IMR-90 (cell line): ENCODE results near the gene PCSK5. TPM values are rescaled to one million over a fixed set of nuclear protein-coding genes. Genes with fewer than 3 reads are reported as not detected.

Experiments used
- ATAC-seq: fragments of 200-7000 bp; cut with Tn5 transposase; 2 replicates; pipeline ENCODE4 v1.9.1; 2020; ENCODE audit warnings: low read depth, mild to moderate bottlenecking, moderate library complexity
- BruUV-seq: library from RNA; stranded (reverse); fragments of 400-500 nt; replicated peaks from 2 replicates; lab custom pipeline; 2021; lab: Mats Ljungman, UMichigan
- CTCF ChIA-PET: fragments of 300-600 bp; formaldehyde crosslinking; extraction: SDS; loops from one replicate; lab custom pipeline; 2021; ENCODE audit warnings: antibody characterized with exemption; lab: Yijun Ruan, JAX
- POLR2A ChIA-PET: fragments of 300-600 bp; sonication (Branson Sonifier 250); formaldehyde crosslinking; loops from one replicate; lab custom pipeline; 2022; ENCODE audit warnings: antibody characterized with exemption; ENCODE audit not compliant: unreplicated experiment; lab: Charles Lee
- DNase-seq: peaks from one replicate; pipeline ENCODE4 v3.0.0; 2013
- H2AFZ ChIP-seq: replicated peaks from 2 replicates; pipeline ENCODE3; 2013; ENCODE audit warnings: low read length, mild to moderate bottlenecking; ENCODE audit not compliant: poor library complexity
- H2AK5ac ChIP-seq: 2 replicates; pipeline ENCODE4 v1.6.1; 2013; ENCODE audit warnings: low read depth, low read length, inconsistent platforms
- H2AK9ac ChIP-seq: replicated peaks from 2 replicates; pipeline ENCODE3; 2013; ENCODE audit warnings: mild to moderate bottlenecking, low read depth, low read length, moderate library complexity; ENCODE audit not compliant: poor library complexity
- H2BK120ac ChIP-seq: 2 replicates; pipeline ENCODE4 v1.6.1; 2013; ENCODE audit warnings: low read depth, low read length, inconsistent platforms
- H2BK15ac ChIP-seq: 3 replicates; pipeline ENCODE4 v1.6.1; 2013; ENCODE audit warnings: low read depth, low read length, inconsistent platforms
- H2BK20ac ChIP-seq: 2 replicates; pipeline ENCODE4 v1.6.1; 2013; ENCODE audit warnings: low read depth, mild to moderate bottlenecking, inconsistent platforms, low read length, moderate library complexity
- H2BK5ac ChIP-seq: 2 replicates; pipeline ENCODE4 v1.6.1; 2013; ENCODE audit warnings: mild to moderate bottlenecking, low read depth, low read length, inconsistent platforms; ENCODE audit not compliant: poor library complexity, severe bottlenecking
- H3K14ac ChIP-seq: replicated peaks from 2 replicates; pipeline ENCODE4 v1.6.1; 2013; ENCODE audit warnings: low read depth, low read length, inconsistent platforms
- H3K18ac ChIP-seq: 2 replicates; pipeline ENCODE4 v1.6.1; 2013; ENCODE audit warnings: low read depth, low read length, control low read depth
- H3K23ac ChIP-seq: 2 replicates; pipeline ENCODE4 v1.6.1; 2013; ENCODE audit warnings: low read depth, low read length, inconsistent platforms
- H3K27ac ChIP-seq: 2 replicates; pipeline ENCODE4 v1.5.1; 2013; ENCODE audit warnings: mild to moderate bottlenecking, control low read depth, low read length; ENCODE audit not compliant: insufficient read depth
- H3K27me3 ChIP-seq: 2 replicates; pipeline ENCODE4 v1.6.1; 2013; ENCODE audit warnings: low read length; ENCODE audit not compliant: control insufficient read depth, insufficient read depth
- H3K36me3 ChIP-seq: 2 replicates; pipeline ENCODE4 v1.6.1; 2013; ENCODE audit warnings: low read length, mixed read lengths; ENCODE audit not compliant: control insufficient read depth, insufficient read depth
- H3K4ac ChIP-seq: 2 replicates; pipeline ENCODE4 v1.6.1; 2013; ENCODE audit warnings: low read depth, low read length, inconsistent platforms
- H3K4me1 ChIP-seq: 2 replicates; pipeline ENCODE4 v1.6.1; 2013; ENCODE audit warnings: low read length, mixed read lengths; ENCODE audit not compliant: control insufficient read depth, insufficient read depth
- H3K4me2 ChIP-seq: 2 replicates; pipeline ENCODE4 v1.6.1; 2013; ENCODE audit warnings: low read depth, mild to moderate bottlenecking, control low read depth, low read length, moderate library complexity
- H3K4me3 ChIP-seq: 2 replicates; pipeline ENCODE4 v1.5.1; 2013; ENCODE audit warnings: low read depth, mild to moderate bottlenecking, control low read depth, low read length, moderate library complexity; ENCODE audit not compliant: insufficient read depth
- H3K56ac ChIP-seq: 2 replicates; pipeline ENCODE4 v1.6.1; 2013; ENCODE audit warnings: low read length, inconsistent platforms; ENCODE audit not compliant: insufficient read depth; ENCODE audit errors: extremely low read depth
- H3K79me1 ChIP-seq, 2 experiments: 2 replicates each; pipeline ENCODE4 v1.6.1; 2013; ENCODE audit warnings: low read length in 2 of 2, inconsistent platforms in 1 of 2, low read depth in 1 of 2
- H3K9ac ChIP-seq: 2 replicates; pipeline ENCODE4 v1.6.1; 2013; ENCODE audit warnings: low read depth, low read length, control low read depth
- H3K9me1 ChIP-seq: 2 replicates; pipeline ENCODE4 v1.6.1; 2013; ENCODE audit warnings: low read length, inconsistent platforms; ENCODE audit not compliant: insufficient read depth
- H3K9me3 ChIP-seq: 2 replicates; pipeline ENCODE4 v1.6.1; 2013; ENCODE audit warnings: low read length; ENCODE audit not compliant: control insufficient read depth, insufficient read depth
- H4K20me1 ChIP-seq: 2 replicates; pipeline ENCODE4 v1.6.1; 2013; ENCODE audit warnings: low read length, inconsistent platforms; ENCODE audit not compliant: insufficient read depth
- H4K5ac ChIP-seq: 2 replicates; pipeline ENCODE4 v1.6.1; 2013; ENCODE audit warnings: mild to moderate bottlenecking, low read depth, low read length, control low read depth
- H4K8ac ChIP-seq, 2 experiments: 2 replicates each; pipeline ENCODE4 v1.6.1; 2013; ENCODE audit warnings: low read depth in 2 of 2, low read length in 2 of 2, control low read depth in 1 of 2, inconsistent platforms in 1 of 2
- H4K91ac ChIP-seq: 2 replicates; pipeline ENCODE4 v1.6.1; 2013; ENCODE audit warnings: low read depth, low read length, inconsistent platforms; ENCODE audit not compliant: insufficient read depth
- BHLHE40 ChIP-seq: fragments of 150-350 bp; IDR thresholded peaks from 2 replicates; pipeline ENCODE4 v1.6.1; 2016; ENCODE audit warnings: mild to moderate bottlenecking, low read depth, low read length
- CEBPB ChIP-seq: IDR thresholded peaks from 2 replicates; pipeline ENCODE4 v1.6.1; 2012; ENCODE audit warnings: low read depth, low read length, improper control_type of control experiment
- CHD1 ChIP-seq: IDR thresholded peaks from 2 replicates; pipeline ENCODE4 v1.6.1; 2012; ENCODE audit warnings: low read depth, low read length, improper control_type of control experiment
- FOS ChIP-seq: fragments of 150-350 bp; IDR thresholded peaks from 2 replicates; pipeline ENCODE4 v1.6.1; 2016; ENCODE audit warnings: low read depth, low read length
- MAFK ChIP-seq: IDR thresholded peaks from 2 replicates; pipeline ENCODE4 v1.6.1; 2012; ENCODE audit warnings: low read depth, low read length, improper control_type of control experiment
- MAZ ChIP-seq: IDR thresholded peaks from 2 replicates; pipeline ENCODE4 v1.6.1; 2012; ENCODE audit warnings: low read depth, mild to moderate bottlenecking, low read length, improper control_type of control experiment, moderate library complexity, borderline replicate concordance
- MXI1 ChIP-seq: IDR thresholded peaks from 2 replicates; pipeline ENCODE4 v1.6.1; 2012; ENCODE audit warnings: low read depth, mild to moderate bottlenecking, low read length, moderate library complexity, borderline replicate concordance
- NFE2L2 ChIP-seq: fragments of 150-350 bp; IDR thresholded peaks from 2 replicates; pipeline ENCODE4 v1.6.1; 2016; ENCODE audit warnings: low read depth, mild to moderate bottlenecking, low read length
- POLR2A ChIP-seq: IDR thresholded peaks from 2 replicates; pipeline ENCODE4 v1.6.1; 2012; ENCODE audit warnings: mild to moderate bottlenecking, low read depth, low read length
- RAD21 ChIP-seq: IDR thresholded peaks from 2 replicates; pipeline ENCODE4 v1.6.1; 2012; ENCODE audit warnings: low read length, improper control_type of control experiment
- RCOR1 ChIP-seq: IDR thresholded peaks from 2 replicates; pipeline ENCODE4 v1.6.1; 2012; ENCODE audit warnings: mild to moderate bottlenecking, low read length, improper control_type of control experiment; ENCODE audit not compliant: insufficient replicate concordance
- RFX5 ChIP-seq: IDR thresholded peaks from 2 replicates; pipeline ENCODE4 v1.8.0; 2012; ENCODE audit warnings: low read depth, mild to moderate bottlenecking, low read length, moderate library complexity
- SMC3 ChIP-seq: fragments of 150-350 bp; IDR thresholded peaks from 2 replicates; pipeline ENCODE4 v1.6.1; 2016; ENCODE audit warnings: low read depth, mild to moderate bottlenecking, antibody characterized with exemption, low read length, moderate library complexity
- WGBS, 2 experiments: methylation state at CpG; one replicate each; pipeline versions ENCODE4 v1.1.5 to v1.1.7; 2013; ENCODE audit warnings: missing lambda C conversion rate in 2 of 2; ENCODE audit not compliant: insufficient read length in 1 of 2; ENCODE audit errors: extremely low coverage in 2 of 2; 5-methylcytosine and 5-hydroxymethylcytosine counted together
- dilution Hi-C: fragments of 300-500 bp; cut with HindIII; formaldehyde crosslinking; loops from one replicate; pipeline ENCODE4 v1.14.3; 2018; ENCODE audit warnings: low sequenced_read_pairs; ENCODE audit not compliant: unreplicated experiment
- in situ Hi-C: fragments of 300-500 bp; cut with MboI; formaldehyde crosslinking; loops from 3 replicates; pipeline ENCODE4 v1.14.3; 2019; ENCODE audit warnings: low sequenced_read_pairs, inconsistent platforms, mixed read lengths
- intact Hi-C: fragments of 100-400 bp; cut with micrococcal nuclease; formaldehyde crosslinking; loops from 2 replicates; pipeline ENCODE4 v1.10.0; 2022
- polyA plus RNA-seq, 3 experiments: library from polyadenylated mRNA; depleted of rRNA; stranded (reverse); fragments of >200 nt; gene quantifications; 2 replicates each; pipeline ENCODE4 v1.2.3, GENCODE V29; 2012; ENCODE audit warnings: low replicate concordance in 1 of 3
- total RNA-seq: library from RNA; depleted of rRNA; stranded (reverse); fragments of >200 nt; gene quantifications from 2 replicates; pipeline ENCODE4 v1.2.3, GENCODE V29; 2012
- TF ChIP-seq, protein P1 (sequence below): fragments of 150-350 bp; IDR thresholded peaks from 2 replicates; pipeline ENCODE4 v1.6.1; 2016; ENCODE audit warnings: low read depth, mild to moderate bottlenecking, low read length, moderate library complexity, borderline replicate concordance
- TF ChIP-seq, protein P2 (sequence below): conservative IDR thresholded peaks from 2 replicates; pipeline ENCODE4 v1.5.1; 2012; ENCODE audit warnings: mild to moderate bottlenecking, low read depth, low read length, improper control_type of control experiment
- TF ChIP-seq, protein P3 (sequence below): fragments of 150-350 bp; IDR thresholded peaks from 2 replicates; pipeline ENCODE4 v1.6.1; 2017; ENCODE audit warnings: mild to moderate bottlenecking, antibody characterized with exemption, low read length, low read depth

The PCSK5 gene
- total and polyA plus RNA-seq, 2 of the 4 experiments (the other 2 are of a cell fraction), result 1.5 to 3.0 TPM

DNA sequence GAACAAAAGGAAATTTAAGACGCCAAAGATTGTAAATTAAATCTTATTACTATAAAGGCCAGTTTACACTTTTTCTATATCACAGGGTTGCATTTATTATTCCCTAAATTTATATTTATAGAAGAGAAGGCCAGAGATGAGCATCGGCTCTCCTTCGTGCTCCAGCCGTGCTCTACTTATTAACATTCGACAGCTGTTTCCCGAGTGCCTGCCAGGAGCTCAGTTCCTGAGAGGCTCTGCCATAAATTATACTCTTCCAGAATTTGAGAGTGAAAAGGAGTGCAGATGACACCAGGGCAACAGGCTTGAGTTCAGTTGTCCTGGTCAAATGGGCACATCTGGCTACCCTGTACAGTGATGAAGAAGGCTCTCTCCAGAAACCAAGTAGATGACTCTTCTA is 70.1 kb downstream of the PCSK5 start:
- Histone ChIP-seq H3K9me1 (peaks cover 2% of the 10 kb centered on the region; the same call in 1 of the 2 replicates), H3K4me3 (no peak overlapping the region), H3K56ac (no peak overlapping the region), H3K27me3 (no peaks in the 10 kb centered on the region), H3K14ac (no peak overlapping the region), H2AFZ (no peak overlapping the region), H4K91ac (no peak overlapping the region), H3K9ac (no peak overlapping the region), H3K18ac (no peak overlapping the region), H3K79me1 (no peaks in the 10 kb centered on the region), H3K27ac (no peak overlapping the region), H3K9me3 (no peaks in the 10 kb centered on the region), H2BK120ac (no peak overlapping the region), H2AK5ac (no peak overlapping the region), H4K20me1 (no peaks in the 10 kb centered on the region), H2BK15ac (no peak overlapping the region), H3K36me3 (no peaks in the 10 kb centered on the region), H3K4me2 (no peak overlapping the region), H3K23ac (no peak overlapping the region), H2BK5ac (no peak overlapping the region), H3K4ac (no peak overlapping the region), H2AK9ac (no peak overlapping the region), H4K5ac (no peak overlapping the region), H2BK20ac (no peak overlapping the region), H3K4me1 (peaks cover 7% of the 10 kb centered on the region), H4K8ac (no peak overlapping the region)
- in situ Hi-C loops (no loop called here), dilution Hi-C loops (no loop called here), intact Hi-C loops (no loop called here)
- no CpG with 5 or more reads among the region's 6 CpGs for WGBS, 2 experiments
- CTCF ChIA-PET, result no interaction called here
- TF ChIP-seq CEBPB, result no peak
- no peak for TF ChIP-seq RFX5
- no peak for TF ChIP-seq NFE2L2
- no peak for TF ChIP-seq MAZ
- no peak for TF ChIP-seq SMC3
- TF ChIP-seq, protein P1, sequence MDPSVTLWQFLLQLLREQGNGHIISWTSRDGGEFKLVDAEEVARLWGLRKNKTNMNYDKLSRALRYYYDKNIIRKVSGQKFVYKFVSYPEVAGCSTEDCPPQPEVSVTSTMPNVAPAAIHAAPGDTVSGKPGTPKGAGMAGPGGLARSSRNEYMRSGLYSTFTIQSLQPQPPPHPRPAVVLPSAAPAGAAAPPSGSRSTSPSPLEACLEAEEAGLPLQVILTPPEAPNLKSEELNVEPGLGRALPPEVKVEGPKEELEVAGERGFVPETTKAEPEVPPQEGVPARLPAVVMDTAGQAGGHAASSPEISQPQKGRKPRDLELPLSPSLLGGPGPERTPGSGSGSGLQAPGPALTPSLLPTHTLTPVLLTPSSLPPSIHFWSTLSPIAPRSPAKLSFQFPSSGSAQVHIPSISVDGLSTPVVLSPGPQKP, result no peak
- no peak for TF ChIP-seq FOS
- TF ChIP-seq, protein P2, sequence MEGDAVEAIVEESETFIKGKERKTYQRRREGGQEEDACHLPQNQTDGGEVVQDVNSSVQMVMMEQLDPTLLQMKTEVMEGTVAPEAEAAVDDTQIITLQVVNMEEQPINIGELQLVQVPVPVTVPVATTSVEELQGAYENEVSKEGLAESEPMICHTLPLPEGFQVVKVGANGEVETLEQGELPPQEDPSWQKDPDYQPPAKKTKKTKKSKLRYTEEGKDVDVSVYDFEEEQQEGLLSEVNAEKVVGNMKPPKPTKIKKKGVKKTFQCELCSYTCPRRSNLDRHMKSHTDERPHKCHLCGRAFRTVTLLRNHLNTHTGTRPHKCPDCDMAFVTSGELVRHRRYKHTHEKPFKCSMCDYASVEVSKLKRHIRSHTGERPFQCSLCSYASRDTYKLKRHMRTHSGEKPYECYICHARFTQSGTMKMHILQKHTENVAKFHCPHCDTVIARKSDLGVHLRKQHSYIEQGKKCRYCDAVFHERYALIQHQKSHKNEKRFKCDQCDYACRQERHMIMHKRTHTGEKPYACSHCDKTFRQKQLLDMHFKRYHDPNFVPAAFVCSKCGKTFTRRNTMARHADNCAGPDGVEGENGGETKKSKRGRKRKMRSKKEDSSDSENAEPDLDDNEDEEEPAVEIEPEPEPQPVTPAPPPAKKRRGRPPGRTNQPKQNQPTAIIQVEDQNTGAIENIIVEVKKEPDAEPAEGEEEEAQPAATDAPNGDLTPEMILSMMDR, result no peak
- TF ChIP-seq, protein P3, sequence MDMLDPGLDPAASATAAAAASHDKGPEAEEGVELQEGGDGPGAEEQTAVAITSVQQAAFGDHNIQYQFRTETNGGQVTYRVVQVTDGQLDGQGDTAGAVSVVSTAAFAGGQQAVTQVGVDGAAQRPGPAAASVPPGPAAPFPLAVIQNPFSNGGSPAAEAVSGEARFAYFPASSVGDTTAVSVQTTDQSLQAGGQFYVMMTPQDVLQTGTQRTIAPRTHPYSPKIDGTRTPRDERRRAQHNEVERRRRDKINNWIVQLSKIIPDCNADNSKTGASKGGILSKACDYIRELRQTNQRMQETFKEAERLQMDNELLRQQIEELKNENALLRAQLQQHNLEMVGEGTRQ, result no peak
- no peak for TF ChIP-seq MXI1
- no peak for TF ChIP-seq CHD1
- no peak for TF ChIP-seq RAD21
- no peak for TF ChIP-seq POLR2A
- no peak for TF ChIP-seq RCOR1
- TF ChIP-seq MAFK, result no peak
- TF ChIP-seq BHLHE40, result no peak
- BruUV-seq, result no TSS peak
- DNase-seq, result no peak
- no peak for ATAC-seq
- POLR2A ChIA-PET, result no interaction called here
